GM04503 (cell line): Measurements from ENCODE around the gene SH3GL2.

Experiments
- DNase-seq: peaks from one replicate; pipeline ENCODE4 v3.0.0-alpha.2; 2012; ENCODE audit warnings: low read depth

Gene SH3GL2

GRCh38 chr9:17813798-17814197 lies 234.9 kb downstream of the SH3GL2 start:
- no peak for DNase-seq

- no peak for DNase-seq
Measured at GRCh38 chr9:17816431-17817027, 237.7 kb downstream of the SH3GL2 start.

GRCh38 chr9:17824191-17824590 lies 245.3 kb downstream of the SH3GL2 start:
- DNase-seq: no peak

- DNase-seq: no peak
Measured at GRCh38 chr9:17824616-17825264, 245.9 kb downstream of the SH3GL2 start.

GRCh38 chr9:17825265-17825659 lies 246.4 kb downstream of the SH3GL2 start:
- DNase-seq: no peak

- DNase-seq: no peak
Measured at GRCh38 chr9:17829064-17829463, 250.2 kb downstream of the SH3GL2 start.

- no peak for DNase-seq
Measured at GRCh38 chr9:17829812-17830385, 251.0 kb downstream of the SH3GL2 start.

- no peak for DNase-seq
Measured at GRCh38 chr9:17832812-17833211, 253.9 kb downstream of the SH3GL2 start.

GRCh38 chr9:17833846-17834245 lies 255.0 kb downstream of the SH3GL2 start:
- DNase-seq: no peak

- no peak for DNase-seq
Measured at GRCh38 chr9:17837965-17838364, 259.1 kb downstream of the SH3GL2 start.

GRCh38 chr9:17839776-17840175 lies 260.9 kb downstream of the SH3GL2 start:
- DNase-seq: no peak

- no peak for DNase-seq
Measured at GRCh38 chr9:17843236-17843635, 264.4 kb downstream of the SH3GL2 start.
